Type B pancreatic cell (in vitro differentiated cells): Measurements from ENCODE around the gene FOXK1. TPM values are rescaled to one million over a fixed set of nuclear protein-coding genes. Genes with fewer than 3 reads are reported as not detected.

ENCODE experiments used
- DNase-seq: peaks from one replicate; pipeline ENCODE4 v3.0.0; 2021; ENCODE audit warnings: mixed read lengths; ENCODE audit not compliant: unreplicated experiment; ENCODE audit errors: extremely low spot score
- H3K27ac Mint-ChIP-seq: 2 replicates; pipeline ENCODE4 v1.8.0; 2021; ENCODE audit warnings: mild to moderate bottlenecking, mixed read lengths
- H3K27me3 Mint-ChIP-seq: 2 replicates; pipeline ENCODE4 v1.8.0; 2021; ENCODE audit warnings: mixed read lengths
- H3K36me3 Mint-ChIP-seq: 2 replicates; pipeline ENCODE4 v1.8.0; 2021; ENCODE audit warnings: mixed read lengths
- H3K4me1 Mint-ChIP-seq: one replicate; pipeline ENCODE4 v1.8.0; 2021; ENCODE audit warnings: mixed read lengths; ENCODE audit not compliant: unreplicated experiment
- H3K4me3 Mint-ChIP-seq: 2 replicates; pipeline ENCODE4 v1.8.0; 2021; ENCODE audit warnings: mild to moderate bottlenecking, mixed read lengths
- H3K9me3 Mint-ChIP-seq: 2 replicates; pipeline ENCODE4 v1.8.0; 2021; ENCODE audit warnings: mixed read lengths
- CTCF ChIP-seq: fragments of 200-600 bp; sonication (generic); conservative IDR thresholded peaks from 2 replicates; pipeline ENCODE4 v1.5.0; 2021; ENCODE audit warnings: antibody characterized with exemption, mild to moderate bottlenecking
- total RNA-seq: library from RNA; stranded (reverse); gene quantifications from 2 replicates; pipeline ENCODE4 v1.2.1, GENCODE V29; 2021; ENCODE audit warnings: low replicate concordance

Gene FOXK1
- total RNA-seq, 1 donor from 2014 or later, result 55.1 TPM

- no peaks in the 10 kb centered on the region for H3K9me3 Mint-ChIP-seq
- no peak overlapping the region for H3K27ac Mint-ChIP-seq
- no peak for DNase-seq
- no peaks in the 10 kb centered on the region for H3K27me3 Mint-ChIP-seq
- peaks cover 35% of the 10 kb centered on the region for H3K4me1 Mint-ChIP-seq
- peaks cover 20% of the 10 kb centered on the region for H3K36me3 Mint-ChIP-seq
- no peak for TF ChIP-seq CTCF
- no peak overlapping the region for H3K4me3 Mint-ChIP-seq
Observed at GRCh38 chr7:4749798-4750197, 67.7 kb downstream of the FOXK1 start.

- Mint-ChIP-seq H3K27me3 (no peaks in the 10 kb centered on the region), H3K27ac (no peak overlapping the region), H3K4me1 (peaks cover 20% of the 10 kb centered on the region), H3K4me3 (no peak overlapping the region), H3K9me3 (no peaks in the 10 kb centered on the region), H3K36me3 (peaks cover 13% of the 10 kb centered on the region)
- no peak for TF ChIP-seq CTCF
- no peak for DNase-seq
Observed at GRCh38 chr7:4751398-4751947, 69.4 kb downstream of the FOXK1 start.

- Mint-ChIP-seq H3K36me3 (peaks cover 3% of the 10 kb centered on the region), H3K27me3 (no peaks in the 10 kb centered on the region), H3K4me1 (peaks cover 7% of the 10 kb centered on the region), H3K27ac (no peak overlapping the region), H3K4me3 (no peak overlapping the region), H3K9me3 (no peaks in the 10 kb centered on the region)
- peak; percentile 92 for TF ChIP-seq CTCF
- DNase-seq, result peak; percentile 83
Observed at GRCh38 chr7:4753598-4754432, 71.7 kb downstream of the FOXK1 start.

- TF ChIP-seq CTCF, result no peak
- H3K27me3 Mint-ChIP-seq, result no peaks in the 10 kb centered on the region
- no peaks in the 10 kb centered on the region for H3K36me3 Mint-ChIP-seq
- no peak overlapping the region for H3K4me3 Mint-ChIP-seq
- no peak overlapping the region for H3K27ac Mint-ChIP-seq
- no peaks in the 10 kb centered on the region for H3K9me3 Mint-ChIP-seq
- DNase-seq, result no peak
- peaks cover 4% of the 10 kb centered on the region for H3K4me1 Mint-ChIP-seq
Observed at GRCh38 chr7:4754433-4755010, 72.4 kb downstream of the FOXK1 start.

GRCh38 chr7:4755045-4755444 is 73.0 kb downstream of the FOXK1 start:
- Mint-ChIP-seq H3K36me3 (peaks cover 3% of the 10 kb centered on the region), H3K27ac (no peak overlapping the region), H3K4me3 (no peak overlapping the region), H3K27me3 (no peaks in the 10 kb centered on the region), H3K4me1 (peaks cover 4% of the 10 kb centered on the region), H3K9me3 (no peaks in the 10 kb centered on the region)
- no peak for DNase-seq
- no peak for TF ChIP-seq CTCF
